ENCODE measurements around the gene SYNM.

SYNM gene

GRCh38 chr15:99125061-99125891 is 20.4 kb downstream of the SYNM start:
- no peak for DNase-seq (ENCODE audit: low read depth)
- no peak for TF ChIP-seq CTCF (IDR thresholded peaks at IDR 0.05; ENCODE audit: insufficient read depth, low read depth, low read length, missing control alignments)

GRCh38 chr15:99126131-99126588 is 21.3 kb downstream of the SYNM start:
- TF ChIP-seq CTCF (IDR thresholded peaks at IDR 0.05; ENCODE audit: insufficient read depth, low read depth, low read length, missing control alignments) = no peak
- DNase-seq (ENCODE audit: low read depth) = no peak
- H3K4me3 ChIP-seq (ENCODE audit: low read length) = no peak overlapping the region

More at GRCh38 chr15:99125061-99125891, 20.4 kb downstream of the SYNM start:
- H3K4me3 ChIP-seq (ENCODE audit: low read length) = no peak overlapping the region

- no peak for TF ChIP-seq CTCF (IDR thresholded peaks at IDR 0.05; ENCODE audit: insufficient read depth, low read depth, low read length, missing control alignments)
- no peak for DNase-seq (ENCODE audit: low read depth)
- no peak overlapping the region for H3K4me3 ChIP-seq (ENCODE audit: low read length)
These were observed 22.1 kb downstream of the SYNM start for GRCh38 chr15:99126930-99127329.

- no peak overlapping the region for H3K4me3 ChIP-seq (ENCODE audit: low read length)
- TF ChIP-seq CTCF (IDR thresholded peaks at IDR 0.05; ENCODE audit: insufficient read depth, low read depth, low read length, missing control alignments) = no peak
- no peak for DNase-seq (ENCODE audit: low read depth)
These were observed 22.9 kb downstream of the SYNM start for GRCh38 chr15:99127773-99128172.

GRCh38 chr15:99128411-99128810 is 23.5 kb downstream of the SYNM start:
- no peak overlapping the region for H3K4me3 ChIP-seq (ENCODE audit: low read length)
- TF ChIP-seq CTCF (IDR thresholded peaks at IDR 0.05; ENCODE audit: insufficient read depth, low read depth, low read length, missing control alignments) = no peak
- DNase-seq (ENCODE audit: low read depth) = no peak

GRCh38 chr15:99129644-99130043 is 24.8 kb downstream of the SYNM start:
- no peak for DNase-seq (ENCODE audit: low read depth)
- H3K4me3 ChIP-seq (ENCODE audit: low read length) = no peak overlapping the region
- TF ChIP-seq CTCF (IDR thresholded peaks at IDR 0.05; ENCODE audit: insufficient read depth, low read depth, low read length, missing control alignments) = no peak

- no peak for TF ChIP-seq CTCF (IDR thresholded peaks at IDR 0.05; ENCODE audit: insufficient read depth, low read depth, low read length, missing control alignments)
- DNase-seq (ENCODE audit: low read depth) = no peak
- no peak overlapping the region for H3K4me3 ChIP-seq (ENCODE audit: low read length)
These were observed 25.4 kb downstream of the SYNM start for GRCh38 chr15:99130314-99130713.
